Keratinocyte (primary cell): ENCODE data around the gene HERC2.

ENCODE experiments used
- EZH2 ChIP-seq: IDR thresholded peaks from one replicate; pipeline ENCODE4 v1.6.1; 2012; ENCODE audit warnings: inconsistent platforms, mild to moderate bottlenecking, low read length, moderate library complexity
- TF ChIP-seq, protein P1 (sequence below), 3 experiments: IDR thresholded peaks in 1 of 3; conservative IDR thresholded peaks in 1 of 3; optimal IDR thresholded peaks in 1 of 3; 2 replicates in 2 of 3; 3 replicates in 1 of 3; pipeline versions ENCODE3 to v1.5.1; 2011; ENCODE audit warnings: low read length in 3 of 3, mild to moderate bottlenecking in 3 of 3, moderate library complexity in 2 of 3, control low read depth in 1 of 3, inconsistent platforms in 1 of 3; ENCODE audit not compliant: insufficient read depth in 2 of 3; ENCODE audit errors: extremely low read depth in 1 of 3

DNA sequence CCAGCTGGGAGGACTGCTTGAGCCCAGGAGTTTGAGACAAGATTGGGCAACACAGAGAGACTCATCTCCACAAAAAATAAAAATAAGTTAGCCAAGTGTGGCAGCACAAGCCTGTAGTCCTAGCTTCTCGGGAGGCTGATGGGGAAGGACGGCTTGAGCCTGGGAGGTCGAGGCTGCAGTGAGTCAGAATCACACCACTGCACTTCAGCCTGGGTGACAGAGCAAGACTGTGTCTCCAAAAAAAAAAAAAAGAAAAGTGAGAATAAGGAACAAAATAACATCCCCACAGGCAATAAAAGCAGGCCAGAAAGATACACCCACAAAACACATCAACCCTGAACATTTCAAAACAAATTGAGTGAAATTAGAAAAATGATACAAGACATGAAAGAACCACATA, 174.2 kb downstream of the HERC2 start:
- TF ChIP-seq, protein P1, sequence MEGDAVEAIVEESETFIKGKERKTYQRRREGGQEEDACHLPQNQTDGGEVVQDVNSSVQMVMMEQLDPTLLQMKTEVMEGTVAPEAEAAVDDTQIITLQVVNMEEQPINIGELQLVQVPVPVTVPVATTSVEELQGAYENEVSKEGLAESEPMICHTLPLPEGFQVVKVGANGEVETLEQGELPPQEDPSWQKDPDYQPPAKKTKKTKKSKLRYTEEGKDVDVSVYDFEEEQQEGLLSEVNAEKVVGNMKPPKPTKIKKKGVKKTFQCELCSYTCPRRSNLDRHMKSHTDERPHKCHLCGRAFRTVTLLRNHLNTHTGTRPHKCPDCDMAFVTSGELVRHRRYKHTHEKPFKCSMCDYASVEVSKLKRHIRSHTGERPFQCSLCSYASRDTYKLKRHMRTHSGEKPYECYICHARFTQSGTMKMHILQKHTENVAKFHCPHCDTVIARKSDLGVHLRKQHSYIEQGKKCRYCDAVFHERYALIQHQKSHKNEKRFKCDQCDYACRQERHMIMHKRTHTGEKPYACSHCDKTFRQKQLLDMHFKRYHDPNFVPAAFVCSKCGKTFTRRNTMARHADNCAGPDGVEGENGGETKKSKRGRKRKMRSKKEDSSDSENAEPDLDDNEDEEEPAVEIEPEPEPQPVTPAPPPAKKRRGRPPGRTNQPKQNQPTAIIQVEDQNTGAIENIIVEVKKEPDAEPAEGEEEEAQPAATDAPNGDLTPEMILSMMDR (optimal IDR thresholded peaks at IDR 0.05 in 1 of 3, IDR thresholded peaks at IDR 0.05 in 1 of 3, conservative IDR thresholded peaks at IDR 0.05 in 1 of 3; ENCODE audit: extremely low read depth in 1 of 3, insufficient read depth in 2 of 3, low read length in 3 of 3): no peak
- no peak for TF ChIP-seq EZH2
